ENCODE measurements around the gene PRICKLE2. TPM values are rescaled to one million over a fixed set of nuclear protein-coding genes. Genes with fewer than 3 reads are reported as not detected.

The PRICKLE2 gene
- total RNA-seq, 1 experiment from 2014 or later, result not detected

DNA sequence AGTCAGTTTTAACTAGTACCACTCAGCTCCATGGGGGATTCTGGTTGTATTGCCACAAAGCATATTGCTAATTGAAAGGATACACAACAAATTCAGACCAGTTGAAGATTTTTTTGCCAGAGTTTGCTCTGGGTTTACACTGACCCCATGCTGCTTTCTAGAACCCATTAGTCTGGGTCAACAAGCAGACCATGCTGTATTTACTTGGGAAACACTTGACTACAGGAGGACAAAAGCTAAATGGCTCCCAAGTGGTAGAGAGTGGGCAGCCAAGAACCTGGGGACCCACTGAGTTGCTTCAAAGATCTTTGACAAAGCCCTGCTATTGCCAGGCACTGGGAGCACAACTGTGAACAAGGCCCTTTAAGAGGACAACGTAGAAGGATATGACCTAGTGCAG is 115.2 kb downstream of the PRICKLE2 start:
- Histone ChIP-seq H3K27me3 (replicated peaks; ENCODE audit: insufficient read depth, low read depth, low read length, poor library complexity) (no peaks in the 10 kb centered on the region), H3K36me3 (ENCODE audit: insufficient read depth, low read length, poor library complexity, severe bottlenecking) (no peaks in the 10 kb centered on the region), H3K9me3 (ENCODE audit: low read depth, low read length, poor library complexity, severe bottlenecking) (no peaks in the 10 kb centered on the region), H3K4me3 (ENCODE audit: low read depth, low read length, poor library complexity, severe bottlenecking) (no peak overlapping the region), H3K27ac (ENCODE audit: low read depth, low read length, poor library complexity, severe bottlenecking) (no peak overlapping the region), H3K4me1 (ENCODE audit: insufficient read depth, low read length, poor library complexity, severe bottlenecking) (no peaks in the 10 kb centered on the region)
- TF ChIP-seq, protein P1, sequence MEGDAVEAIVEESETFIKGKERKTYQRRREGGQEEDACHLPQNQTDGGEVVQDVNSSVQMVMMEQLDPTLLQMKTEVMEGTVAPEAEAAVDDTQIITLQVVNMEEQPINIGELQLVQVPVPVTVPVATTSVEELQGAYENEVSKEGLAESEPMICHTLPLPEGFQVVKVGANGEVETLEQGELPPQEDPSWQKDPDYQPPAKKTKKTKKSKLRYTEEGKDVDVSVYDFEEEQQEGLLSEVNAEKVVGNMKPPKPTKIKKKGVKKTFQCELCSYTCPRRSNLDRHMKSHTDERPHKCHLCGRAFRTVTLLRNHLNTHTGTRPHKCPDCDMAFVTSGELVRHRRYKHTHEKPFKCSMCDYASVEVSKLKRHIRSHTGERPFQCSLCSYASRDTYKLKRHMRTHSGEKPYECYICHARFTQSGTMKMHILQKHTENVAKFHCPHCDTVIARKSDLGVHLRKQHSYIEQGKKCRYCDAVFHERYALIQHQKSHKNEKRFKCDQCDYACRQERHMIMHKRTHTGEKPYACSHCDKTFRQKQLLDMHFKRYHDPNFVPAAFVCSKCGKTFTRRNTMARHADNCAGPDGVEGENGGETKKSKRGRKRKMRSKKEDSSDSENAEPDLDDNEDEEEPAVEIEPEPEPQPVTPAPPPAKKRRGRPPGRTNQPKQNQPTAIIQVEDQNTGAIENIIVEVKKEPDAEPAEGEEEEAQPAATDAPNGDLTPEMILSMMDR (conservative IDR thresholded peaks at IDR 0.05; ENCODE audit: low read depth, low read length), result no peak
- no peak for TF ChIP-seq EZH2 (IDR thresholded peaks at IDR 0.05; ENCODE audit: borderline replicate concordance, low read depth, low read length, poor library complexity, severe bottlenecking)
- ChIA-PET CTCF (no interaction called here), POLR2A (ENCODE audit: low non-redundant PET) (no interaction called here)
- intact Hi-C loops (cut with micrococcal nuclease; ENCODE audit: unreplicated experiment), result no loop called here
- no TSS peak for BruUV-seq (replicated peaks)
- no peak for DNase-seq (ENCODE audit: low spot score)

DNA sequence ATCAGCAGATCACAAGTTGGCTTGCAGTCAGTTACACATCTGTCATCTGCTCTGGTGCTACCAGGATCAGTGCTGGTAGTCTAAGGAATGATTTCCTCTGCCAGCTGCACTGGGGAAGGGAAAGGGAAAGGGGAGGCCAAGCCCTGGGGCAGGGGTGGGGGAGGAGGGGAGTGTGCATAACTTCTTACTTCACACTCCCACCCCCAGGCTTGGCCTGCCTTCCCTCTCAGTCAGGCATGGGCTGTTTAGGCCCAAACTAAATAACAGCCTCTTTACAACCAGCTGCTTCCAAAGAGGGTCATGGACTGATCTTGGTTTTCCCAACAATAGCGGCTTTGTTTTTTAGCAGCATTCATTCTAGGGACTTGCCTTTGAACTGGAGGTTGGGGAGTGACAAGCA is 115.8 kb downstream of the PRICKLE2 start:
- Histone ChIP-seq H3K4me3 (ENCODE audit: low read depth, low read length, poor library complexity, severe bottlenecking) (no peak overlapping the region), H3K27me3 (replicated peaks; ENCODE audit: insufficient read depth, low read depth, low read length, poor library complexity) (no peaks in the 10 kb centered on the region), H3K36me3 (ENCODE audit: insufficient read depth, low read length, poor library complexity, severe bottlenecking) (no peaks in the 10 kb centered on the region), H3K4me1 (ENCODE audit: insufficient read depth, low read length, poor library complexity, severe bottlenecking) (no peaks in the 10 kb centered on the region), H3K27ac (ENCODE audit: low read depth, low read length, poor library complexity, severe bottlenecking) (no peak overlapping the region), H3K9me3 (ENCODE audit: low read depth, low read length, poor library complexity, severe bottlenecking) (no peaks in the 10 kb centered on the region)
- BruUV-seq (replicated peaks), result no TSS peak
- CTCF ChIA-PET, result no interaction called here
- intact Hi-C loops (cut with micrococcal nuclease; ENCODE audit: unreplicated experiment), result no loop called here
- DNase-seq (ENCODE audit: low spot score), result no peak
- no peak for TF ChIP-seq EZH2 (IDR thresholded peaks at IDR 0.05; ENCODE audit: borderline replicate concordance, low read depth, low read length, poor library complexity, severe bottlenecking)
- TF ChIP-seq, protein P1 (conservative IDR thresholded peaks at IDR 0.05; ENCODE audit: low read depth, low read length), result no peak
- POLR2A ChIA-PET (ENCODE audit: low non-redundant PET), result no interaction called here

DNA sequence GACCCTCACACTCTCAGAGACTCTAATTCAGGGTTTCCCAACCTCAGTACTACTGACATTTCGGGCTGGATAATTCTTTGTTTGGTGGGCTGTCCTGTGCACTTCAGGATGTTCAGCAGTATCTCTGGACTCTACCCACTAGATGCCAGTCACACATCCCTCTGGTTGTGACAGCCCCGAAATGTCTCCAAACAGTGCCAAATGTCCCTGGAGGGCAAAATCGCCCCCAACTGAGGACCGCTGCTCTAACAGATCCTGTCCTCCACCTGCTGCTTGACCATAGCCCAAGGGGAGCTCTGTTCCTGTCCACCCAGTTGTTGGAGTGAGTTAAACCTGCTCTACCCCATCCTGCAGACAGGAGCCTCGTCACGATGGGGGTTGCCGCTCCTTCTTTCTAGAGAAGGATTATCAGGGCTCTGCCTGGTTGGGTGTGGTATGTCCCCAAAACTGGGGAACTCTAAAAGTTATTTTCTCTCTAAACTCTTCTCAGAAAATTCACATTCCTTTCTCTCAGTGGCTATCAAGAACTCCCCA is 116.4 kb downstream of the PRICKLE2 start:
- DNase-seq (ENCODE audit: low spot score), result no peak
- Histone ChIP-seq H3K4me1 (ENCODE audit: insufficient read depth, low read length, poor library complexity, severe bottlenecking) (no peaks in the 10 kb centered on the region), H3K9me3 (ENCODE audit: low read depth, low read length, poor library complexity, severe bottlenecking) (no peaks in the 10 kb centered on the region), H3K4me3 (ENCODE audit: low read depth, low read length, poor library complexity, severe bottlenecking) (no peak overlapping the region), H3K36me3 (ENCODE audit: insufficient read depth, low read length, poor library complexity, severe bottlenecking) (no peaks in the 10 kb centered on the region), H3K27ac (ENCODE audit: low read depth, low read length, poor library complexity, severe bottlenecking) (no peak overlapping the region), H3K27me3 (replicated peaks; ENCODE audit: insufficient read depth, low read depth, low read length, poor library complexity) (no peaks in the 10 kb centered on the region)
- ChIA-PET CTCF (no interaction called here), POLR2A (ENCODE audit: low non-redundant PET) (no interaction called here)
- intact Hi-C loops (cut with micrococcal nuclease; ENCODE audit: unreplicated experiment), result no loop called here
- TF ChIP-seq, protein P1 (conservative IDR thresholded peaks at IDR 0.05; ENCODE audit: low read depth, low read length), result no peak
- no peak for TF ChIP-seq EZH2 (IDR thresholded peaks at IDR 0.05; ENCODE audit: borderline replicate concordance, low read depth, low read length, poor library complexity, severe bottlenecking)
- BruUV-seq (replicated peaks), result no TSS peak

Data from A673 (cell line).